Measurements from ENCODE around the gene ZBTB21.
"Not testable (repeated sequence)": the region's sequence is repeated elsewhere in the genome, so short reads cannot be mapped to it uniquely, and the experiment has no call there.

Gene ZBTB21

GRCh38 chr21:42017022-42017421 lies 6.9 kb upstream of the ZBTB21 start:
- DNase-seq = no peak

- DNase-seq = no peak
Observed at GRCh38 chr21:42016364-42016985, 6.3 kb upstream of the ZBTB21 start.

GRCh38 chr21:42013931-42014330 lies 3.8 kb upstream of the ZBTB21 start:
- no peak for DNase-seq

GRCh38 chr21:42013376-42013775 lies 3.2 kb upstream of the ZBTB21 start:
- peak; percentile 35 to 55 for DNase-seq

GRCh38 chr21:42012763-42013329 lies 2.7 kb upstream of the ZBTB21 start:
- peak; percentile 55 for DNase-seq

GRCh38 chr21:42012344-42012743 lies 2.2 kb upstream of the ZBTB21 start:
- no peak for DNase-seq

GRCh38 chr21:42010507-42011495 lies 641 bp upstream of the ZBTB21 start:
- no peak for DNase-seq

- no peak for DNase-seq
Observed at GRCh38 chr21:42009018-42009830, 936 bp downstream of the ZBTB21 start.

GRCh38 chr21:42007356-42007940 lies 2.7 kb downstream of the ZBTB21 start:
- no peak for DNase-seq

- DNase-seq = no peak
Observed at GRCh38 chr21:42006765-42007164, 3.4 kb downstream of the ZBTB21 start.

GRCh38 chr21:42004406-42005199 lies 5.6 kb downstream of the ZBTB21 start:
- DNase-seq = no peak

- no peak for DNase-seq
Observed at GRCh38 chr21:42003051-42003461, 7.1 kb downstream of the ZBTB21 start.

- no peak for DNase-seq
Observed at GRCh38 chr21:42002421-42002958, 7.7 kb downstream of the ZBTB21 start.

GRCh38 chr21:42001781-42002180 lies 8.4 kb downstream of the ZBTB21 start:
- DNase-seq = no peak

GRCh38 chr21:42000908-42001307 lies 9.3 kb downstream of the ZBTB21 start:
- DNase-seq = no peak

- no peak for DNase-seq
Observed at GRCh38 chr21:41997657-41998056, 12.5 kb downstream of the ZBTB21 start.

- no peak for DNase-seq
Observed at GRCh38 chr21:41995577-41995976, 14.6 kb downstream of the ZBTB21 start.

- not testable (repeated sequence) for DNase-seq
Observed at GRCh38 chr21:41994613-41995012, 15.5 kb downstream of the ZBTB21 start.

- DNase-seq = no peak
Observed at GRCh38 chr21:41993744-41994143, 16.4 kb downstream of the ZBTB21 start.

- DNase-seq = no peak
Observed at GRCh38 chr21:41992576-41992975, 17.6 kb downstream of the ZBTB21 start.

GRCh38 chr21:41991659-41992058 lies 18.5 kb downstream of the ZBTB21 start:
- no peak for DNase-seq

All from NCI-H187 (cell line).